Sigmoid colon (tissue), 7 donors: ENCODE results near the gene PRKCA. TPM values are rescaled to one million over a fixed set of nuclear protein-coding genes. Genes with fewer than 3 reads are reported as not detected.

Source experiments
- DNase-seq: peaks from one replicate; pipeline ENCODE4 v3.0.0-alpha.2; 2019
- H3K27ac ChIP-seq, 4 donors: fragments of 200-600 bp; sonication (generic); one replicate each; pipeline ENCODE4 v1.5.1; 2016 to 2019; ENCODE audit warnings: mild to moderate bottlenecking in 1 of 4
- H3K27me3 ChIP-seq, 3 donors: fragments of 200-600 bp; sonication (generic); one replicate each; pipeline ENCODE4 v1.5.1; 2019; ENCODE audit warnings: mild to moderate bottlenecking in 1 of 3
- H3K36me3 ChIP-seq, 4 donors: fragments of 200-600 bp; sonication (generic); one replicate each; pipeline ENCODE4 v1.5.1; 2016 to 2019
- H3K4me1 ChIP-seq, 4 donors: fragments of 200-600 bp; sonication (generic); one replicate each; pipeline ENCODE4 v1.5.1; 2017 to 2019
- H3K4me3 ChIP-seq, 4 donors: fragments of 200-600 bp; sonication (generic); one replicate each; pipeline ENCODE4 v1.5.1; 2017 to 2019; ENCODE audit warnings: mild to moderate bottlenecking in 2 of 4, moderate library complexity in 1 of 4
- H3K9me3 ChIP-seq, 4 donors: fragments of 200-600 bp in 3 of 4; sonication (generic) in 3 of 4; one replicate each; pipeline versions ENCODE4 v1.5.1 to v1.6.1; 2013 to 2019
- CTCF ChIP-seq, 4 experiments: fragments of 450-650 bp in 3 of 4; fragments of 200-600 bp in 1 of 4; IDR thresholded peaks; one replicate each; pipeline ENCODE4 v1.5.1; 2016 to 2019; ENCODE audit warnings: antibody characterized with exemption in 4 of 4, mild to moderate bottlenecking in 3 of 4, moderate library complexity in 2 of 4
- EP300 ChIP-seq, 4 donors: sonication (generic); formaldehyde crosslinking; IDR thresholded peaks; one replicate each; pipeline ENCODE4 v1.6.1; 2017; ENCODE audit warnings: antibody characterized with exemption in 4 of 4
- POLR2A ChIP-seq, 2 donors: fragments of 450-650 bp; IDR thresholded peaks; one replicate each; pipeline ENCODE4 v1.6.1; 2016; ENCODE audit warnings: antibody characterized with exemption in 2 of 2, mild to moderate bottlenecking in 2 of 2, moderate library complexity in 2 of 2
- POLR2AphosphoS5 ChIP-seq, 4 donors: sonication (generic); formaldehyde crosslinking; IDR thresholded peaks; one replicate each; pipeline ENCODE4 v1.6.1; 2017; ENCODE audit warnings: antibody characterized with exemption in 4 of 4
- WGBS, 2 donors: extraction: QIAGEN DNeasy Blood & Tissue Kit; methylation state at CpG; one replicate each; pipeline ENCODE4 v1.1.7; 2013; 5-methylcytosine and 5-hydroxymethylcytosine counted together
- intact Hi-C: fragments of 100-400 bp; cut with DNase I; formaldehyde crosslinking; loops from one replicate; pipeline ENCODE4 v1.15.1; 2023
- polyA plus RNA-seq, 3 donors: library from polyadenylated mRNA; stranded (reverse); fragments of 200-250 nt; gene quantifications; one replicate each; pipeline ENCODE4 v1.2.3, GENCODE V29; 2013
- total RNA-seq, 4 donors: library from RNA; depleted of rRNA; stranded (reverse); fragments of >200 nt; gene quantifications; one replicate each; pipeline ENCODE4 v1.1.0, GENCODE V29; 2016
- donor health status: healthy with polysubstance abuse.
- donor health status: Bipolar disorder and iron deficiency.
- donor health status: healthy.

PRKCA gene
- total and polyA plus RNA-seq, 7 donors = 6.6 to 58.4 (median 42.6) TPM

GRCh38 chr17:66371561-66371960, 69.1 kb downstream of the PRKCA start:
- WGBS, 2 donors = 95 to 96% methylated on average over 7 of the region's 7 CpGs
- intact Hi-C loops = no loop called here
- Histone ChIP-seq H3K36me3 (no peaks in the 10 kb centered on the region), H3K27me3 (no peaks in the 10 kb centered on the region), H3K4me1 (peaks cover 0 to 31% (median 28%) of the 10 kb centered on the region in 4 donors), H3K27ac (no peak overlapping the region), H3K9me3 (no peaks in the 10 kb centered on the region), H3K4me3 (no peak overlapping the region)
- DNase-seq = no peak
- TF ChIP-seq EP300 (IDR thresholded peaks at IDR 0.05) (no peak), POLR2A (IDR thresholded peaks at IDR 0.05) (no peak), CTCF (IDR thresholded peaks at IDR 0.05) (no peak), POLR2AphosphoS5 (IDR thresholded peaks at IDR 0.05) (no peak)

GRCh38 chr17:66372182-66372581, 69.8 kb downstream of the PRKCA start:
- intact Hi-C loops = no loop called here
- Histone ChIP-seq H3K27me3 (no peaks in the 10 kb centered on the region), H3K4me1 (peaks cover 0 to 31% (median 27%) of the 10 kb centered on the region in 4 donors), H3K36me3 (no peaks in the 10 kb centered on the region), H3K27ac (no peak overlapping the region), H3K4me3 (no peak overlapping the region), H3K9me3 (no peaks in the 10 kb centered on the region)
- TF ChIP-seq POLR2AphosphoS5 (IDR thresholded peaks at IDR 0.05) (no peak), POLR2A (IDR thresholded peaks at IDR 0.05) (no peak), EP300 (IDR thresholded peaks at IDR 0.05) (no peak), CTCF (IDR thresholded peaks at IDR 0.05) (no peak)
- no peak for DNase-seq
- 92% methylated on average over 5 of the region's 5 CpGs for WGBS, 2 donors

- 81 to 87% methylated on average over 3 of the region's 3 CpGs for WGBS, 2 donors
- H3K4me1 ChIP-seq = peaks cover 0 to 31% (median 27%) of the 10 kb centered on the region in 4 donors
- intact Hi-C loops = no loop called here
- no peak for DNase-seq
- H3K4me3 ChIP-seq = no peak overlapping the region
- H3K27me3 ChIP-seq = no peaks in the 10 kb centered on the region
- H3K36me3 ChIP-seq = no peaks in the 10 kb centered on the region
- no peak overlapping the region for H3K27ac ChIP-seq
- TF ChIP-seq POLR2A (IDR thresholded peaks at IDR 0.05) = no peak
- no peak for TF ChIP-seq EP300 (IDR thresholded peaks at IDR 0.05)
- TF ChIP-seq POLR2AphosphoS5 (IDR thresholded peaks at IDR 0.05) = no peak
- TF ChIP-seq CTCF (IDR thresholded peaks at IDR 0.05) = no peak
- no peaks in the 10 kb centered on the region for H3K9me3 ChIP-seq
These were observed 70.7 kb downstream of the PRKCA start for GRCh38 chr17:66373079-66373478.

DNA sequence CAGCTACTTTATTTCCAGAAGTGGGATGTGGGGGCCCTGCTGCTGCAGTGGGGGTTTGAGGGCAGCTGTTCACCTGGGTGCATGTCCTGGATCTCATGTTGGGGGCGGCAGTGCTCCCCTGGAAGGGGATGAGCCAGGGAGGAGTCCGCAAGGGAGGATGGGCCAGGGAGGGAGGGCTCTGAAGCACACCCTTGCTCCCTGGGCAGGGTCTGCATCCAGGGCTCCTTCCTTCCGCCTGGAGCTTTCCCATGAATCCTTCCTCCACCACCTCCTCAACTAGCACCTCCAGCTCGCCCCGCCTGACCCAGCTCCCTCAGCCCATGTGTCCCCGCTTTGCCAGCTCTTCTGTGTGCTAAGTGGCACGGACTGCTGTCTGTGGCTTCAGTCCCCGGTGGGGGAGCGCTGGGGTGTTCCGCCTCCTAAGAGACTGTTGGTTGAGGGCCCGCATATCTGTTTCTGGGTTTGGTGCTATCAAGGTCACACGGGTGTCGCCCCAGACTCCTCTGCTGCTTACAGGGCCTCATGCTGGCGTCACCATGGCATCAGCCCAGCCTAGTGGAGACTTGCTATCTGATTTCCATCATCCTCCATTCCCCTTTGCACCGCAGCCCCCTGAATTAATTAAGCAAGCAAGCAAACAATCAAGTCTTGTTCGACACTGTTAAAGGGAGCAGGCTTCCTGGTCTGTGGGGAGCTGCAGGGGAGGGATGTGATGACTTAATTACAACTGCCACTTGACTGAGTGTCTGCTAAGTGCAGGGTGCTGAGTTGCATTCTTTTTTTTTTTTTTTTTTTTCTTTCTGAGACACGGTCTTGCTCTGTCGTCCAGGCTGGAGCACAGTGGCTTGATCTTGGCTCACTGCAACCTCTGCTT, 71.8 kb downstream of the PRKCA start:
- DNase-seq = no peak
- H3K27ac ChIP-seq = no peak overlapping the region
- TF ChIP-seq POLR2AphosphoS5 (IDR thresholded peaks at IDR 0.05) = no peak
- no peak for TF ChIP-seq CTCF (IDR thresholded peaks at IDR 0.05)
- no peak for TF ChIP-seq POLR2A (IDR thresholded peaks at IDR 0.05)
- no peak for TF ChIP-seq EP300 (IDR thresholded peaks at IDR 0.05)

More for the DNA sequence above, 71.8 kb downstream of the PRKCA start:
- H3K36me3 ChIP-seq = no peaks in the 10 kb centered on the region
- no peak overlapping the region for H3K4me3 ChIP-seq
- no peaks in the 10 kb centered on the region for H3K27me3 ChIP-seq
- 42 to 73% methylated on average over 18 of the region's 18 CpGs for WGBS, 2 donors
- H3K4me1 ChIP-seq = peaks cover 0 to 34% (median 29%) of the 10 kb centered on the region in 4 donors
- no peaks in the 10 kb centered on the region for H3K9me3 ChIP-seq
- intact Hi-C loops = no loop called here
